GM12878 (cell line): Measurements from ENCODE around the gene SNRPA1. TPM values are rescaled to one million over a fixed set of nuclear protein-coding genes. Genes with fewer than 3 reads are reported as not detected.

ENCODE experiments used
- BHLHE40 ChIP-seq, 2 experiments: fragments of 450-650 bp in 1 of 2; IDR thresholded peaks; 2 replicates each; pipeline ENCODE4 v1.6.1; 2011 to 2017; ENCODE audit warnings: low read depth in 2 of 2, borderline replicate concordance in 1 of 2, improper control_type of control experiment in 1 of 2, low read length in 1 of 2, mild to moderate bottlenecking in 1 of 2
- CBFB ChIP-seq: IDR thresholded peaks from 2 replicates; pipeline ENCODE4 v1.6.1; 2016; ENCODE audit warnings: antibody characterized with exemption, low read depth
- CTCF ChIP-seq, 3 experiments: IDR thresholded peaks in 2 of 3; conservative IDR thresholded peaks in 1 of 3; 2 replicates each; pipeline ENCODE4 v1.5.1; 2011; ENCODE audit warnings: low read depth in 3 of 3, low read length in 3 of 3, mild to moderate bottlenecking in 3 of 3, control low read depth in 2 of 3, moderate library complexity in 2 of 3, inconsistent platforms in 1 of 3, mixed read lengths in 1 of 3; ENCODE audit not compliant: control insufficient read depth in 2 of 3, insufficient read depth in 1 of 3; ENCODE audit errors: extremely low read depth in 1 of 3
- EGR1 ChIP-seq, 2 experiments: IDR thresholded peaks; 1 replicate in 1 of 2; 2 replicates in 1 of 2; pipeline ENCODE4 v1.6.1; 2011 to 2012; ENCODE audit warnings: low read depth in 2 of 2, low read length in 2 of 2, borderline replicate concordance in 1 of 2, mild to moderate bottlenecking in 1 of 2, moderate library complexity in 1 of 2
- ETV6 ChIP-seq, 2 experiments: fragments of 450-650 bp in 1 of 2; IDR thresholded peaks in 1 of 2; conservative IDR thresholded peaks in 1 of 2; 2 replicates each; pipeline ENCODE4 v1.6.1; 2014; ENCODE audit warnings: antibody characterized with exemption in 1 of 2, borderline replicate concordance in 1 of 2, low read depth in 1 of 2, mild to moderate bottlenecking in 1 of 2, moderate library complexity in 1 of 2
- FOS ChIP-seq: IDR thresholded peaks from 3 replicates; pipeline ENCODE4 v1.6.1; 2011; ENCODE audit warnings: borderline replicate concordance; ENCODE audit not compliant: insufficient read length; ENCODE audit errors: extremely low read depth
- IKZF2 ChIP-seq, 2 experiments: fragments of 450-650 bp; IDR thresholded peaks; 2 replicates each; pipeline ENCODE4 v1.6.1; 2017; ENCODE audit warnings: mild to moderate bottlenecking in 2 of 2, moderate library complexity in 2 of 2
- IRF3 ChIP-seq: fragments of 450-650 bp; IDR thresholded peaks from 2 replicates; pipeline ENCODE4 v1.6.1; 2014; ENCODE audit warnings: mild to moderate bottlenecking
- IRF4 ChIP-seq: IDR thresholded peaks from 2 replicates; pipeline ENCODE4 v1.6.1; 2011; ENCODE audit warnings: low read depth, low read length
- MAX ChIP-seq: IDR thresholded peaks from 2 replicates; pipeline ENCODE4 v1.6.1; 2012; ENCODE audit warnings: low read depth, low read length, improper control_type of control experiment
- MEF2A ChIP-seq: IDR thresholded peaks from 2 replicates; pipeline ENCODE4 v1.6.1; 2011; ENCODE audit warnings: low read depth, mild to moderate bottlenecking, low read length, moderate library complexity; ENCODE audit not compliant: insufficient read depth
- MTA3 ChIP-seq: IDR thresholded peaks from 2 replicates; pipeline ENCODE4 v1.6.1; 2012; ENCODE audit warnings: low read length, inconsistent platforms, borderline replicate concordance
- PAX5 ChIP-seq: IDR thresholded peaks from 2 replicates; pipeline ENCODE4 v1.6.1; 2011; ENCODE audit warnings: low read depth, low read length, borderline replicate concordance
- PML ChIP-seq: IDR thresholded peaks from 2 replicates; pipeline ENCODE4 v1.6.1; 2012; ENCODE audit warnings: low read length, inconsistent platforms
- POU2F2 ChIP-seq: IDR thresholded peaks from 3 replicates; pipeline ENCODE4 v1.6.1; 2011; ENCODE audit warnings: low read depth, mild to moderate bottlenecking, low read length, borderline replicate concordance
- SIX5 ChIP-seq: IDR thresholded peaks from 2 replicates; pipeline ENCODE4 v1.6.1; 2011; ENCODE audit warnings: mild to moderate bottlenecking, low read depth, low read length, moderate library complexity; ENCODE audit not compliant: severe bottlenecking
- TAF1 ChIP-seq: IDR thresholded peaks from 2 replicates; pipeline ENCODE4 v1.6.1; 2011; ENCODE audit warnings: mild to moderate bottlenecking, low read depth, low read length, borderline replicate concordance
- TBL1XR1 ChIP-seq: IDR thresholded peaks from 2 replicates; pipeline ENCODE4 v1.6.1; 2012; ENCODE audit warnings: low read depth, low read length, improper control_type of control experiment
- USF1 ChIP-seq: IDR thresholded peaks from 2 replicates; pipeline ENCODE4 v1.6.1; 2011; ENCODE audit warnings: borderline replicate concordance, low read depth, mild to moderate bottlenecking, moderate library complexity, mixed read lengths, low read length; ENCODE audit not compliant: insufficient read depth; ENCODE audit errors: extremely low read length
- YY1 ChIP-seq: IDR thresholded peaks from 2 replicates; pipeline ENCODE4 v1.6.1; 2011; ENCODE audit warnings: low read depth, mild to moderate bottlenecking, low read length
- ZBED1 ChIP-seq: IDR thresholded peaks from 2 replicates; pipeline ENCODE4 v1.6.1; 2016; ENCODE audit warnings: borderline replicate concordance
- ZNF207 ChIP-seq: fragments of 450-650 bp; IDR thresholded peaks from 2 replicates; pipeline ENCODE4 v1.6.1; 2014; ENCODE audit warnings: antibody characterized with exemption, mild to moderate bottlenecking, borderline replicate concordance
- ZSCAN29 ChIP-seq: fragments of 450-650 bp; IDR thresholded peaks from 2 replicates; pipeline ENCODE4 v1.6.1; 2017; ENCODE audit warnings: mild to moderate bottlenecking, moderate library complexity
- polyA plus RNA-seq, 11 experiments: library from polyadenylated mRNA; depleted of rRNA in 4 of 11; unstranded in 6 of 11; stranded (reverse) in 5 of 11; fragments of >200 nt; fragmentation: Nextera tagmentation in 4 of 11; fragmentation: Illumina TruSeq in 1 of 11; extraction: Ambion mirVana in 4 of 11; extraction: Trizol in 1 of 11; gene quantifications; 1 replicate in 1 of 11; 2 replicates in 10 of 11; pipeline versions ENCODE4 v1.2.1 to v1.2.3, GENCODE V29; 2011 to 2016; ENCODE audit warnings: inconsistent platforms in 2 of 11, missing spikeins in 2 of 11, low read depth in 1 of 11
- total RNA-seq, 4 experiments: library from RNA; depleted of rRNA in 3 of 4; stranded (reverse); fragments of >200 nt in 3 of 4; fragmentation: Illumina TruSeq in 1 of 4; extraction: Trizol in 1 of 4; gene quantifications; 2 replicates each; pipeline versions ENCODE4 v1.2.1 to v1.2.3, GENCODE V29; 2013 to 2021
- TF ChIP-seq, protein P1 (sequence below): fragments of 450-650 bp; IDR thresholded peaks from 2 replicates; pipeline ENCODE4 v1.6.1; 2018; ENCODE audit warnings: mild to moderate bottlenecking, low read depth, moderate library complexity; ENCODE audit not compliant: partially characterized antibody

Gene SNRPA1
- total and polyA plus RNA-seq, 10 of the 15 experiments (the other 5 are each of a cell fraction or from before 2014, with no cell fraction given): 59.9 to 267 (median 161) TPM

DNA sequence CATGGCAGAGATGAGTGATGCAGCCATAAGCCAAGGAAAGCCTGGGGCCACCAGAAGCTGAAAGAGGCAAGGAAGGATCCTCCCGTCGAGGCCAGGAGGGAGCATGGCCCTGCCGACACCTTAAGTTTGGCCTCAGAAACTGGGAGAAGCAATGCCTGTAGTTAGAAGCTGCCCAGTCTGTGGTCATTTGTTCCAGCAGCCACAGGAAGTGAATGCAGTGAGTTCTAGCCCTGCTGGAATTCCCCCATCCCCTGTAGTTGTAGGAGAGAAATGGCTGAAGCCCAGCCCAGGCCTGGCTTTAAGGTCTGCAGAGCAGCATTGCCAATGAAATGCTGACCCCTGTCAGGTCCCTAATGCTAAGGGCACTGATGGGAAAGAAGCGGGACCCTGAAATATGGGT, 31.0 kb downstream of the SNRPA1 start (continued):
- TF ChIP-seq USF1 (peak; percentile 7), ETV6 (conservative IDR thresholded peaks at IDR 0.05 in 1 of 2, IDR thresholded peaks at IDR 0.05 in 1 of 2; ENCODE audit: borderline replicate concordance in 1 of 2, low read depth in 1 of 2) (no peak), CBFB (no peak), YY1 (peak; percentile 74; the same call in 1 of the 2 replicates), IRF4 (no peak), ZNF207 (no peak), CTCF (IDR thresholded peaks at IDR 0.05 in 2 of 3, conservative IDR thresholded peaks at IDR 0.05 in 1 of 3; ENCODE audit: control insufficient read depth in 2 of 3, extremely low read depth in 1 of 3, insufficient read depth in 1 of 3, low read depth in 3 of 3, low read length in 3 of 3) (no peak), BHLHE40 (IDR thresholded peaks at IDR 0.05; ENCODE audit: borderline replicate concordance in 1 of 2, low read depth in 2 of 2, low read length in 1 of 2) (peak; percentile 42 to 53), SIX5 (no peak), ZBED1 (no peak), PML (no peak), IKZF2 (IDR thresholded peaks at IDR 0.05) (peak; percentile 48 to 53; a peak in 3 of 4 replicates), EGR1 (IDR thresholded peaks at IDR 0.05; ENCODE audit: borderline replicate concordance in 1 of 2, low read depth in 2 of 2, low read length in 2 of 2) (no peak), IRF3 (no peak), MEF2A (no peak), MAX (0 out of 2 replicates have a peak, but pooled peaks have one; percentile 43), POU2F2 (no peak), TAF1 (no peak), TBL1XR1 (no peak), MTA3 (no peak), FOS (no peak), PAX5 (0 out of 2 replicates have a peak, but pooled peaks have one; percentile 45), ZSCAN29 (no peak)
- TF ChIP-seq, protein P1, sequence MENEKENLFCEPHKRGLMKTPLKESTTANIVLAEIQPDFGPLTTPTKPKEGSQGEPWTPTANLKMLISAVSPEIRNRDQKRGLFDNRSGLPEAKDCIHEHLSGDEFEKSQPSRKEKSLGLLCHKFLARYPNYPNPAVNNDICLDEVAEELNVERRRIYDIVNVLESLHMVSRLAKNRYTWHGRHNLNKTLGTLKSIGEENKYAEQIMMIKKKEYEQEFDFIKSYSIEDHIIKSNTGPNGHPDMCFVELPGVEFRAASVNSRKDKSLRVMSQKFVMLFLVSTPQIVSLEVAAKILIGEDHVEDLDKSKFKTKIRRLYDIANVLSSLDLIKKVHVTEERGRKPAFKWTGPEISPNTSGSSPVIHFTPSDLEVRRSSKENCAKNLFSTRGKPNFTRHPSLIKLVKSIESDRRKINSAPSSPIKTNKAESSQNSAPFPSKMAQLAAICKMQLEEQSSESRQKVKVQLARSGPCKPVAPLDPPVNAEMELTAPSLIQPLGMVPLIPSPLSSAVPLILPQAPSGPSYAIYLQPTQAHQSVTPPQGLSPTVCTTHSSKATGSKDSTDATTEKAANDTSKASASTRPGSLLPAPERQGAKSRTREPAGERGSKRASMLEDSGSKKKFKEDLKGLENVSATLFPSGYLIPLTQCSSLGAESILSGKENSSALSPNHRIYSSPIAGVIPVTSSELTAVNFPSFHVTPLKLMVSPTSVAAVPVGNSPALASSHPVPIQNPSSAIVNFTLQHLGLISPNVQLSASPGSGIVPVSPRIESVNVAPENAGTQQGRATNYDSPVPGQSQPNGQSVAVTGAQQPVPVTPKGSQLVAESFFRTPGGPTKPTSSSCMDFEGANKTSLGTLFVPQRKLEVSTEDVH: no peak
